ENCODE data around the gene SBF1. TPM values are rescaled to one million over a fixed set of nuclear protein-coding genes. Genes with fewer than 3 reads are reported as not detected.
A peak's percentile ranks its signal among the peaks of the same experiment; 100 is the strongest.

The SBF1 gene
- polyA plus RNA-seq, 1 of the 3 experiments (the other 2 are of a cell fraction): 29.1 TPM

- Histone ChIP-seq H3K9me3 (no peaks in the 10 kb centered on the region), H3F3A (replicated peaks; ENCODE audit: insufficient read depth) (no peaks in the 10 kb centered on the region), H4K20me1 (ENCODE audit: insufficient read depth) (no peaks in the 10 kb centered on the region), H3K4me1 (ENCODE audit: control insufficient read depth in 1 of 2, insufficient read depth in 2 of 2, low read depth in 1 of 2, low read length in 1 of 2) (no peaks in the 10 kb centered on the region), H3K9ac (no peak overlapping the region), H3K27me3 (ENCODE audit: insufficient read depth) (no peaks in the 10 kb centered on the region), H3K4me3 (ENCODE audit: low read depth in 2 of 2, low read length in 1 of 2) (no peak overlapping the region), H3K9me2 (no peaks in the 10 kb centered on the region), H3K27ac (ENCODE audit: low read depth in 2 of 2, low read length in 1 of 2) (no peak overlapping the region), H3K36me3 (replicated peaks in 1 of 2; ENCODE audit: control insufficient read depth in 1 of 2, insufficient read depth in 2 of 2, low read length in 1 of 2) (peaks cover 0 to 61% of the 10 kb centered on the region in 2 experiments), H2AFZ (ENCODE audit: low read depth) (no peak overlapping the region), H3K79me2 (ENCODE audit: insufficient read depth) (no peaks in the 10 kb centered on the region), H3K4me2 (no peak overlapping the region)
- TF ChIP-seq FOXJ3 (CRISPR knock-in tag; IDR thresholded peaks at IDR 0.05) (no peak), RXRA (IDR thresholded peaks at IDR 0.05; ENCODE audit: borderline replicate concordance, low read depth) (no peak), EZH2phosphoT487 (IDR thresholded peaks at IDR 0.05; ENCODE audit: borderline replicate concordance, low read depth) (no peak), IRF3 (IDR thresholded peaks at IDR 0.05; ENCODE audit: low read depth, low read length) (no peak), GATA2 (CRISPR knock-in tag; IDR thresholded peaks at IDR 0.05) (no peak), RAD21 (IDR thresholded peaks at IDR 0.05; ENCODE audit: low read length) (no peak), TCF12 (IDR thresholded peaks at IDR 0.05) (no peak), POLR2AphosphoS5 (IDR thresholded peaks at IDR 0.05; ENCODE audit: low read depth, low read length) (no peak), ELF1 (IDR thresholded peaks at IDR 0.05) (no peak), NRF1 (IDR thresholded peaks at IDR 0.05; ENCODE audit: low read depth, low read length) (no peak), GABPA (IDR thresholded peaks at IDR 0.05; ENCODE audit: low read depth) (no peak)
- TF ChIP-seq, protein P1, sequence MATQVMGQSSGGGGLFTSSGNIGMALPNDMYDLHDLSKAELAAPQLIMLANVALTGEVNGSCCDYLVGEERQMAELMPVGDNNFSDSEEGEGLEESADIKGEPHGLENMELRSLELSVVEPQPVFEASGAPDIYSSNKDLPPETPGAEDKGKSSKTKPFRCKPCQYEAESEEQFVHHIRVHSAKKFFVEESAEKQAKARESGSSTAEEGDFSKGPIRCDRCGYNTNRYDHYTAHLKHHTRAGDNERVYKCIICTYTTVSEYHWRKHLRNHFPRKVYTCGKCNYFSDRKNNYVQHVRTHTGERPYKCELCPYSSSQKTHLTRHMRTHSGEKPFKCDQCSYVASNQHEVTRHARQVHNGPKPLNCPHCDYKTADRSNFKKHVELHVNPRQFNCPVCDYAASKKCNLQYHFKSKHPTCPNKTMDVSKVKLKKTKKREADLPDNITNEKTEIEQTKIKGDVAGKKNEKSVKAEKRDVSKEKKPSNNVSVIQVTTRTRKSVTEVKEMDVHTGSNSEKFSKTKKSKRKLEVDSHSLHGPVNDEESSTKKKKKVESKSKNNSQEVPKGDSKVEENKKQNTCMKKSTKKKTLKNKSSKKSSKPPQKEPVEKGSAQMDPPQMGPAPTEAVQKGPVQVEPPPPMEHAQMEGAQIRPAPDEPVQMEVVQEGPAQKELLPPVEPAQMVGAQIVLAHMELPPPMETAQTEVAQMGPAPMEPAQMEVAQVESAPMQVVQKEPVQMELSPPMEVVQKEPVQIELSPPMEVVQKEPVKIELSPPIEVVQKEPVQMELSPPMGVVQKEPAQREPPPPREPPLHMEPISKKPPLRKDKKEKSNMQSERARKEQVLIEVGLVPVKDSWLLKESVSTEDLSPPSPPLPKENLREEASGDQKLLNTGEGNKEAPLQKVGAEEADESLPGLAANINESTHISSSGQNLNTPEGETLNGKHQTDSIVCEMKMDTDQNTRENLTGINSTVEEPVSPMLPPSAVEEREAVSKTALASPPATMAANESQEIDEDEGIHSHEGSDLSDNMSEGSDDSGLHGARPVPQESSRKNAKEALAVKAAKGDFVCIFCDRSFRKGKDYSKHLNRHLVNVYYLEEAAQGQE (IDR thresholded peaks at IDR 0.05; ENCODE audit: low read depth, low read length): no peak
- CTCF ChIA-PET: interaction anchor here (1.3 kb wide), 1 partner anchor 95 kb away, joined by 3 read pairs; no protein-coding TSS in a partner anchor
- POLR2A ChIA-PET: interaction anchor here (1.0 kb wide), 1 partner anchor 36 kb away, joined by 3 read pairs; no protein-coding TSS in a partner anchor
- 88% methylated on average over 11 of the region's 36 CpGs for WGBS (ENCODE audit: low lambda C conversion rate)
- DNase-seq: peak; percentile 23
Observed at GRCh38 chr22:50437511-50438304, 37.1 kb downstream of the SBF1 start.

Data from SK-N-SH (cell line).